Mucosa of descending colon (tissue), 3 donors: Measurements from ENCODE around the gene CXCL12. TPM values are rescaled to one million over a fixed set of nuclear protein-coding genes. Genes with fewer than 3 reads are reported as not detected.

Source experiments
- ATAC-seq: fragments of 200-7000 bp; cut with Tn5 transposase; one replicate; pipeline ENCODE4 v1.9.1; 2020; ENCODE audit warnings: mild to moderate bottlenecking, moderate library complexity
- DNase-seq, 3 donors: peaks; one replicate each; pipeline ENCODE4 v3.0.0-alpha.2; 2020
- H3K36me3 ChIP-seq: fragments of 200-600 bp; one replicate; pipeline ENCODE4 v1.8.0; 2021; ENCODE audit warnings: low read depth, mild to moderate bottlenecking
- H3K4me1 ChIP-seq: fragments of 200-600 bp; one replicate; pipeline ENCODE4 v1.8.0; 2021; ENCODE audit warnings: low read depth, mild to moderate bottlenecking
- H3K4me3 ChIP-seq: fragments of 200-600 bp; one replicate; pipeline ENCODE4 v1.8.0; 2021; ENCODE audit warnings: mild to moderate bottlenecking
- H3K9me3 ChIP-seq: fragments of 200-600 bp; one replicate; pipeline ENCODE4 v1.8.0; 2021; ENCODE audit warnings: mild to moderate bottlenecking
- CTCF ChIP-seq: fragments of 200-600 bp; IDR thresholded peaks from one replicate; pipeline ENCODE4 v1.8.0; 2022; ENCODE audit warnings: antibody characterized with exemption, mild to moderate bottlenecking
- intact Hi-C, 2 donors: fragments of 100-400 bp; cut with DNase I in 1 of 2; cut with micrococcal nuclease in 1 of 2; formaldehyde crosslinking; loops; one replicate each; pipeline versions ENCODE4 v1.11.0 to v1.11.1; 2022; cut with DNase I, micrococcal nuclease
- total RNA-seq, 3 donors: library from RNA; stranded (reverse); fragmentation: NEBNext Ultra II Directional in 2 of 3; extraction: Animal tissue kit (Norgen Biotek cat#: 25700) in 2 of 3; gene quantifications; one replicate each; pipeline versions ENCODE4 v1.2.1 to v1.2.4, GENCODE V29; 2021 to 2023
- donor health status: DM: no; HTN: no; CAD: no; lungs with moderate emphysema.
- donor health status: DM: no; HTN: no; CAD: no.
- donor health status: DM: no; HTN: yes; CAD: no.

The CXCL12 gene
- total RNA-seq, 3 donors from 2014 or later, result 17.1 to 97.8 (median 51.3) TPM

- no peak overlapping the region for H3K4me3 ChIP-seq
- intact Hi-C loops, result loop anchor here in 1 of 2 donors (10.0 kb wide), 1 partner anchor 462 kb away; no protein-coding TSS in a partner anchor
Measured at GRCh38 chr10:44392420-44392819, 7.5 kb upstream of the CXCL12 start.

DNA sequence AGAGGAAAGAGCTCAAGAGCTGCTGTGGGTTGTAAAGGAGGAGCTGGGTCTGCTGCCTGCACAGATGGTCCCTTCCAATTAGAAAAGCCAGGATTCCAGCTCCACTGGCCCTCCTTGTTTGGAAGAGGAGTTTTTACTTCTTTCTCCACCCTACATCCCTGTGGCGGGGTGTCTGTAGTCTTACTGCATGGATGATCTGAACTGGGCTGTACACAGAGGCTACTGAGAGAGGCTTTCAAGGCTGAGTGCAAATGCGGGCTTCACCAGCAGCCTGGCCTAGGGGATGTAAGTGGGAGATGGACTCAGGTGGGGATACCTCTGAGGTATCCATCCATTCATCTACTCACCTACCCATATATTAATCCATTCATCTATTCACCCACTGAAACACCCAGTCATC is 7.1 kb upstream of the CXCL12 start:
- Histone ChIP-seq H3K36me3 (no peaks in the 10 kb centered on the region), H3K4me1 (peaks cover 8% of the 10 kb centered on the region), H3K9me3 (no peaks in the 10 kb centered on the region), H3K4me3 (no peak overlapping the region)
- intact Hi-C loops, result loop anchor here in 1 of 2 donors (10.0 kb wide), 1 partner anchor 463 kb away; no protein-coding TSS in a partner anchor
- TF ChIP-seq CTCF, result no peak
- DNase-seq (no peak), ATAC-seq (no peak)

More at GRCh38 chr10:44392420-44392819, 7.5 kb upstream of the CXCL12 start:
- TF ChIP-seq CTCF, result no peak
- H3K9me3 ChIP-seq, result no peaks in the 10 kb centered on the region
- no peak for DNase-seq
- no peak for ATAC-seq
- H3K4me1 ChIP-seq, result peaks cover 8% of the 10 kb centered on the region
- no peaks in the 10 kb centered on the region for H3K36me3 ChIP-seq

DNA sequence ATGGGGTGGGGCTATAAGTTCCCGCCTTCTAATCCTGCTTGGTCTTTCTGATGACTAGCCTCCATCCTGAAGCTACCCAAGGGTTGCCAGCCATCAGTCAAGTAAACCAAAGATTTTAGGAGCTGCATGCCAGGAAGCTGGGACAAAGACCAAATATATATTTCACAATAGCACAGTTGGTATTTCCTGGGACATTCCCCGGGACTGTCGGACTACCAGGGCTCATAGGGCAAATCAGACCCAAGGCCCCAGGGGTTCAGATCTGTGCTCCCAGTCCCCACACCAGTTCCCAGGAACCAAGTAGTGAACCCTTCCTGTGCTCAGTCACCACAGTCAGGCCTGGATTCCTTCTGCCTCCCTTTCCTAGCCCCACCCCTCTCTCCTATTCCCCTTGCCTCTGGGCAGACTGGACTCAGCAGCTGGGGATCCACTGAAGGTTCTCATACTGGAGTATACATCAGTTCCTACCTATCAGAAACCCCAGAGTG is 5.7 kb upstream of the CXCL12 start:
- ATAC-seq (no peak), DNase-seq (no peak)
- peaks cover 8% of the 10 kb centered on the region for H3K4me1 ChIP-seq
- no peak overlapping the region for H3K4me3 ChIP-seq
- intact Hi-C loops, result loop anchor here in 1 of 2 donors (10.0 kb wide), 1 partner anchor 464 kb away; no protein-coding TSS in a partner anchor
- H3K9me3 ChIP-seq, result no peaks in the 10 kb centered on the region
- no peaks in the 10 kb centered on the region for H3K36me3 ChIP-seq
- no peak for TF ChIP-seq CTCF

DNA sequence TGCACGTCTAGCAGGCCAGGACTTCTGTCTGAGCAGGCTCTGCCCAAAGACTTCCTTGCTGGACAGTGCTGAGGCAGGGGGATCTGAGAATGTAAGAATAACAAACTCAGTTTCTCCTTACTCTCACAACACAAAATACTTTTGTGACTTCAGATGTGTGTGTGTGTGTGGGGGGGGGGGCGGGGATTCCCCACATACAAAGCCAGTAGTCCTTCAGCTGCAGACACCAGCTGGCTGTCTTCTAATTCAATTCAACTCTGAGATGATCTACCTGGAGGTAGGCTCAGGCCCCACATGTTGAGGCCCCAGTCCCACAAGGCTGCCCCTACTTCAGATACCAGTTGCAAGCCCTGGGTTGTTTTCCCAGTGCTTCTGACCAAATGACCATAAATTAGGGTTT is 4.7 kb upstream of the CXCL12 start:
- no peak for TF ChIP-seq CTCF
- Histone ChIP-seq H3K9me3 (no peaks in the 10 kb centered on the region), H3K36me3 (no peaks in the 10 kb centered on the region), H3K4me1 (peaks cover 8% of the 10 kb centered on the region), H3K4me3 (no peak overlapping the region)
- DNase-seq (no peak), ATAC-seq (no peak)
- intact Hi-C loops, result loop anchor here (5.0 kb wide), 2 partner anchors 697 to 717 kb away; no protein-coding TSS in a partner anchor

GRCh38 chr10:44389150-44389549 is 4.3 kb upstream of the CXCL12 start:
- TF ChIP-seq CTCF, result no peak
- no peaks in the 10 kb centered on the region for H3K36me3 ChIP-seq
- DNase-seq (no peak), ATAC-seq (no peak)
- peaks cover 8% of the 10 kb centered on the region for H3K4me1 ChIP-seq
- no peaks in the 10 kb centered on the region for H3K9me3 ChIP-seq
- no peak overlapping the region for H3K4me3 ChIP-seq
- intact Hi-C loops, result loop anchor here (5.0 kb wide), 2 partner anchors 697 to 717 kb away; no protein-coding TSS in a partner anchor
